ENCODE measurements around the gene SLC9A7. TPM values are rescaled to one million over a fixed set of nuclear protein-coding genes. Genes with fewer than 3 reads are reported as not detected.

The SLC9A7 gene
- total RNA-seq, 1 donor from 2014 or later = 30.6 TPM

DNA sequence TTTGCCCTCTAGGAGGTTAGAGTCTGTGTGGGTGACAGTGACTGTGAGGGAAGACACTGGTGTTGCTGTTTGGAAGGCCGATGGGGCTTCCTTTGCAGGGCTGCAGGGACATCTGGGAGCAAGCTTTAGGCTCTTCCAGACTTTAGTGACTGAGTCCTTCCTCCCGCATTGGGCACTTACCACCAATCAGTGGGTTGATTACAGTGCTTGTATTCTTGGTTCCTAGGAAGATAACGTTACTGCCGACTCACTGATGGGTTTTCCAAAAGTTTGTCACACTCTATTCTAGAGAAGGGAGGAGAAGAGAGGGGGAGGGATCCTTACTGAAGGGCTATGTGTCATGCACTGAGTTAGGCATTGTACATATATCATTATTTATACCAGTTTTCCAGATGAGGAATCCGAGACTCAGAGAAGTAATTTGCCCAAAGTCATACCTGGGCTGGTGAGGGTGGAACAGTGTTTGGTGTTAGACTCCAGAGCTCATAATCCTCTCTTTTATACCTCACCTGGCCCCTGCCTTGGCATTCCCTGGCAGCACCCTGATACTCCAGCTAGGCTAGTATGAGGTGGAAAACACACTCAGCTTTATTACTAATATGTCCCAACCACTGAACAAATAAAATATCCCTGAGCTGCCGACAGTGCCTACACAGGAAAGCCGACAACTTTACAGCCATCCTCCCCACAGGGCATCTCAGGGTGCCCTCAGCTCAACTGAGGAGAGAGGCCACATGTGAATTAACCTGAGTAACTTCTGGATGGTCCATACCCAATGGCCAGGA, 181.5 kb downstream of the SLC9A7 start:
- DNase-seq (ENCODE audit: low spot score in 2 of 2) (no peak), FAIRE-seq (no peak)

DNA sequence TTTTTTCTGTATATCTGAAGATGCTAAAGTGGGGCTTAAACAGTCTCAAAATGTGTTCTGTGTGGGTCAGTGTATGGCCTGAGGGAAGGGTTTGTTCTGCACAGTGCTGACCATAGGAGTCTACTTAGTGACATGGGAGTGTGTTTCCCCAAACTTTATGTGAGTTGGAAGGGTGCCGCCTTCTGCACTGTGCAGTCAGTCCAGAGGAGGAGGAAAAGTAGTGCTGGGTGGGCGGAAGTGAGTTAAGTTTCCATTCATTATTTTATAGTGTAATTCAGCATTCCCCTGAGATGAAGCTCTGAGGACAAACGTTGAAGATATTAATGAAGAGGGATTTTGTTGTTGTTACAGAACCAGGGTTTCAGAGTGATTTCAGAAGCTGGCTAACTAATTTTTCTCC, 182.5 kb downstream of the SLC9A7 start:
- DNase-seq (ENCODE audit: low spot score in 2 of 2) = no peak

DNA sequence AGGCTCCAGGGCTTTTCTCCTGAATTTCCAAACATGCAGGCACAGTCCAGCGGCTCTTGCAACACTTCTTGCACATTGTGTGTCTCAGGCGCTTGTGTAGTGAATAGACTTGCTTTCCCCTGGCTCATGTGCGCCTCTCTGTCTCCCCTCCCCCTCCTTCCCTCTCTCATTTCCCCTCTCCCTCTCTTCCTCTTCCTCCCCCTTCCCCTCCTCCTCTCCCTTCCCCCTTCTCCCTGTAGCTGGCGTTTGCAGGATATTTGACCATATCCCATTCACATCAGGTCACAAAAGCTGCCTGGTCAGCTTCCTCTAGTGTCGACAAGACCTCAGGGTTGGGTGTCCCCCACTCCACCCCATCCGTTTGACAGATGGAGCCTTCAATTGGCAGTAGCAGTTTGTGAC, 182.9 kb downstream of the SLC9A7 start:
- DNase-seq (ENCODE audit: low spot score in 2 of 2) = no peak
- no peak for FAIRE-seq

More for the DNA sequence above, 182.5 kb downstream of the SLC9A7 start:
- FAIRE-seq = no peak

DNA sequence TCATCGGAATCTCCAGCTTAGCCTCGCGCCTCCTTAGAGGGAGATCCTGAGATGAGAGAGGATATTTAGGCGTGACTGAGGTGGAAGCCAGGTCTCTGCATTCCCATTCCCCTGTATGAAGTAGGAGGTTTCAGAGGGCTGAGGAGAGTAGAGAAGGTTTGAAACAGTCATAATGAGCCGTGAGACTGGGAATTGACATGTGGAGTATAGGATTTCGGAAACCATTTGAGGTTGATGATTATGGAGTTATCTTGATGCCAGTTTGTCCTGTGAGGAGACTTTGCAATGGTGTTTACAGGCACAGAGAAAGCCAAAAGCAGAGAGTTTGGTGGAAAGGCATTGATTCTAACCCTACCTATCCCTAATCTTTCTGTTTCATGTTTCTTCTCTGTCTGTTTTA, 183.3 kb downstream of the SLC9A7 start:
- FAIRE-seq = no peak
- DNase-seq (ENCODE audit: low spot score in 2 of 2) = no peak

DNA sequence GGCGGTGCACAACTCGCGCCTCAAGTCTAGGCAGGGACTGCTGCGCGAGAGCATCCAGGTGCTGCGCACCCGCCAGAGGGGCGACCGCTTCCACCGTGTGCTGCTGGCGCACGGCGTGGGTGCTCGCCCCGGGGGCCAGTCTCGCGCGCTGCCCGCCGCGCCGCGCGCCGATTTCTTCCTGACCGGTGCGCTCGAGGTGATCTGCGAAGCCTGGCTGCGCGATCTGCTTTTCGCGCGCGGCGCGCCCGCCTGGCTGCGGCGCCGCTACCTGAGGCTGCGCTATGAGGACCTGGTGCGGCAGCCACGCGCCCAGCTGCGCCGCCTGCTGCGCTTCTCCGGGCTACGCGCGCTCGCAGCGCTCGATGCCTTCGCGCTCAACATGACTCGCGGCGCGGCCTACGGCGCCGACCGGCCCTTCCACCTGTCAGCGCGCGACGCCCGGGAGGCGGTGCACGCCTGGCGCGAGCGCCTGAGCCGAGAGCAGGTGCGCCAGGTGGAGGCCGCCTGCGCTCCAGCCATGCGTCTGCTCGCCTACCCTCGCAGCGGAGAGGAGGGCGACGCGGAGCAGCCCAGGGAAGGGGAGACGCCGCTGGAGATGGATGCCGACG, 184.0 kb downstream of the SLC9A7 start:
- DNase-seq (ENCODE audit: low spot score in 2 of 2) (no peak), FAIRE-seq (no peak)

DNA sequence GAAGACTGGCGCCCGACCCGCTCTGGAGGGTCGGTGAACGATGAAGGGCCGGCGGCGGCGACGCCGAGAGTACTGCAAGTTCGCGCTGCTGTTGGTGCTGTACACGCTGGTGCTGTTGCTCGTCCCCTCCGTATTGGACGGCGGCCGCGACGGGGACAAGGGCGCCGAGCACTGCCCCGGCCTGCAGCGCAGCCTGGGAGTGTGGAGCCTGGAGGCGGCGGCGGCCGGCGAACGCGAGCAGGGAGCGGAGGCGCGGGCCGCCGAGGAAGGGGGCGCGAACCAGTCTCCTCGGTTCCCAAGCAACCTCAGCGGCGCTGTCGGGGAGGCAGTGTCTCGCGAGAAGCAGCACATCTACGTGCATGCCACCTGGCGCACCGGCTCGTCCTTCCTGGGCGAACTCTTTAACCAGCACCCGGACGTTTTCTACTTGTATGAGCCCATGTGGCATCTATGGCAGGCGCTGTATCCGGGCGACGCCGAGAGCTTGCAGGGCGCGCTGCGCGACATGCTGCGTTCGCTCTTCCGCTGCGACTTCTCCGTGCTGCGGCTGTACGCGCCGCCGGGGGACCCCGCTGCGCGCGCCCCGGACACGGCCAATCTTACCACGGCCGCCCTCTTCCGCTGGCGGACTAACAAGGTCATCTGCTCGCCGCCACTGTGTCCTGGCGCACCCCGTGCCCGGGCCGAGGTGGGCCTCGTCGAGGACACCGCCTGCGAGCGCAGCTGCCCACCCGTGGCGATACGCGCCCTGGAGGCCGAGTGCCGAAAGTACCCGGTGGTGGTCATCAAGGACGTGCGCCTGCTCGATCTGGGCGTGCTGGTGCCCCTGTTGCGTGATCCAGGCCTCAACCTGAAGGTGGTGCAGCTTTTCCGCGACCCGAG, 184.8 kb downstream of the SLC9A7 start:
- FAIRE-seq (no peak), DNase-seq (ENCODE audit: low spot score in 2 of 2) (no peak)

DNA sequence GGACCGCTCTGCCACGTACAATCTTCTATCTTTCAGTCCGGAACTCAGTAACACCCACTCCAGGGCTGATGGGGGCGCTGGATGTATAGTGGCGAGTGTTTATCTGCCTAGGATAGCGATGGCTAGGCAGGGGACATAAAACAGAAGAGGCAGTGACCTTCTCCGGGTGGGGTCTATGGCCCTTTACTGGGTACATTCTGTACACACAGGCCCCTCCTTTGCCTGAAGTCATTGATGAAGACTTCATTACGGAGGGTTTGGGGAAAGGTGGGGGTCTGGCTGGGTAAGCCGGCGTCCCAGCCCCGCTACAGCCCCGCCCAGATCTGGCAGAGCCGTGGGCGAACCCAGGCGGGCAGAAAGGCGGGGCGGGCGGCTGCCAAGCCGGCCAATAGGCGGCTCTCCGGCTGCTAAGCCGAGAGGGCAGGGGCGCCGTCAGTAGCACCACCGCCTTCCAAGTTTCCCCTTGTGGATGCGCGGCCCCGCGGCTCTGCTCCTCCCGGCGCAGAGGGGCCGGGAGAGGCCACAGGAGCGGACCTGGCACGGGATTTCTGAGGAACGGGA, 185.5 kb downstream of the SLC9A7 start, which contains the start of gene CHST7:
Gene CHST7 (plus strand): TSS at position 435 of the 561 bp plus-strand sequence. CDS start 167 bp downstream, outside the sequence.
- DNase-seq (ENCODE audit: low spot score in 2 of 2) = peak; percentile 45 to 49

DNA sequence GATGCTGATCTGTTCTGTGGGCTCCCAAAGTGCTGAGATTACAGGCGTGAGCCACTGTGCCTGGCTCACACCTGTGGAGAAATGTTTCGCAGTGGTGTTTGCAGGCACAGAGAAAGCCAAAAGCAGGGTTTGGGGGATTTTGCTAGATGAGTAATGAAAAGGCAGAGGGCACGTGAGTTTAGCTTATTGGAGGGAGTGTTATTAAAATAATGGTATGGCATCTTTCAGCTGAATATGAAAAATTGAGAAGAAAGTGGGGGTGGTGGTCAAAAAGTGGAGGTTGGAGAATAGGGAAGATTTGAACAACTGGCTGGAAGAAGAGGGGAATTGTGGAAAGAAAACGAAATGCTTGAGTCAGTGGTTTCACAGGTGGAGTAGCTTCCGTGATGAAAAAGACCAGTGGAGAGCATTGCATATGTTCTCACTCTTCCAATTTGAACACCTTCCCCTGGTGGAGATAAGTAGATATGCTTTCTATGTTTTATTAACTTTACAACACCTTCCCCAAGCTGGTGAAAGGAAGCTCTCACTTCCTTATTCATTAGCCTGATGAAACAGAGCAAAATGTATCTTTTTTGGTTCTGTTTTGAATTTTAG, 186.5 kb downstream of the SLC9A7 start:
- FAIRE-seq = no peak
- no peak for DNase-seq (ENCODE audit: low spot score in 2 of 2)

More for the DNA sequence above, 185.5 kb downstream of the SLC9A7 start, which contains the start of gene CHST7:
- FAIRE-seq = no peak

DNA sequence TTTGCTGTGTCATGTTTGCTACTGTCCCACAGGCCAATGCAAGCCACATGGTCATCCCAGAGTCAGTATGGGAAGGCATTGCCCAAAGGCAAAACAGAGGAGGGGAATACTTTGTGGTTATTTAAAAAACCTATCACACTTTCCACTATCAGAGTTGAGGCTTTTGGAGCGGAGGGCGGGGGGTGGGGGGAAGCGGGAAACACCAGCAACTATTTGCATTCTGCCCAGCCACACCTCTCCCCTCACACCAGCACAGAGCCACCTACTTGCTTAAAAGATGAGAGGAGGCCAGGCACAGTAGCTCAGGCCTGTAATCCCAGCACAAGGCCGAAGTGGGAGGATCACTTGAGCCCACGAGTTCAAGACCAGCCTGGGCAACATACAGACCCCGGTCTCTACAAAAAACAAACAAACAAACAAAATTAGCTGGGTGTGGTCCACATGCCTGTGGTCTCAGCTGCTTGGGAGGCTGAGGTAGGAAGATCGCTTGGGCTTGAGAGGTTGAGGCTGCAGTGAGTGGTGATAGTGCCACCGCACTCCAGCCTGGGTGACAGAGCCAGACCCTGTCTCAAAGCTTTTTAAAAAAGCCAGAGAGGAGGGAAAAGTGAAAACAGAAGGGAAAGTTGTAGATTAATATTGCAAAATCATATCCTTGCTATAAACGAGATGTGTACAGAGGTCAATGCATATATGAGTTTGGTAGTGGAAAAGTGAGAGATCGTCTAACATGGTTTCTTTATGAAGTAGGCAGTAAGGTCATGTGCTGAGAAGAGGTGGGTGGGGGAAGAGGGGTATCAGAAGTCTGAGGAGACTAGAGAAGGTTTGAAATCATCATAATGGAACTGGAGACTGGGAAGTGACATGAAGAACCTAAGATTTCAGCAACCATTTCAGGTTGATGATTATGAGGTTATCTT, 187.2 kb downstream of the SLC9A7 start:
- DNase-seq (ENCODE audit: low spot score in 2 of 2) (no peak), FAIRE-seq (no peak)

DNA sequence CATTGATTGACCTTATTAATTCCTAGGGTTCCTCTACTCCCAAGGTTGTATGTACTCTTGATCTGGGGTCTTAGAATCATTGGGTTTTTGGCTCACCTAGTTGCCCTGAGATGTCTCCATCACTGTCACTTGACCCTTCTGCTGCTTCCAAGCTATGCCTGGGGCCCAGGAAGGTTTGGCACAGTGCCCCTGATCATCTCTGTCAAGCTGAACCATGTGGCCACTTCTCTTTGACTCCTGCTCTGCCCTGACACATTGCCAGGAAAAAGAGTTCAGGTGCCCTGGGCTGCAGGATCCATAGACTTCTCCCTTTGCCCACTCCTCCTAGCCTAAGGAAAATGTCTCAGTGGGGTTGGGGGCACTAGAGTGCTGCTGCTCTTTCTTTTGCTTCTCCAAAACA, 189.3 kb downstream of the SLC9A7 start:
- FAIRE-seq = no peak

DNA sequence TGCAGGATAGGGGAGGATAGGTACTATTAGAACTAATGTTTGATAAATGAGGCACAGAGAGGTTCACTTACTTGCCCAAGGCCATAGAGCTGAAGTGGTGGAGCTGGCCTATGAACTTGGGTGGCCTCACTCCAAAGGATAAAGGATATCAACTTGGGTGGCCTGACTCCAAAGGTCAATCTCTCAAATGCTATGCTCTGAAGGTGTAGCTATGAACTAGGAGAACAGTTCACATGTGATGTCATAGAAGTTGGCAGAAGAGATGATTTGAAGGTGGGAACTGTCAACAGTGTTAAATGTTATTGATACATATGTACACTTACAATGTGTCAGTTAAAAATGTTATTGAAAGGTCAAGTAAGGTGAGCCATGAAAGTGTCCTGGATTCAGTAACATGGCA, 191.5 kb downstream of the SLC9A7 start:
- no peak for FAIRE-seq
- no peak for DNase-seq (ENCODE audit: low spot score in 2 of 2)

More for the DNA sequence above, 189.3 kb downstream of the SLC9A7 start:
- DNase-seq (ENCODE audit: low spot score in 2 of 2) = no peak

DNA sequence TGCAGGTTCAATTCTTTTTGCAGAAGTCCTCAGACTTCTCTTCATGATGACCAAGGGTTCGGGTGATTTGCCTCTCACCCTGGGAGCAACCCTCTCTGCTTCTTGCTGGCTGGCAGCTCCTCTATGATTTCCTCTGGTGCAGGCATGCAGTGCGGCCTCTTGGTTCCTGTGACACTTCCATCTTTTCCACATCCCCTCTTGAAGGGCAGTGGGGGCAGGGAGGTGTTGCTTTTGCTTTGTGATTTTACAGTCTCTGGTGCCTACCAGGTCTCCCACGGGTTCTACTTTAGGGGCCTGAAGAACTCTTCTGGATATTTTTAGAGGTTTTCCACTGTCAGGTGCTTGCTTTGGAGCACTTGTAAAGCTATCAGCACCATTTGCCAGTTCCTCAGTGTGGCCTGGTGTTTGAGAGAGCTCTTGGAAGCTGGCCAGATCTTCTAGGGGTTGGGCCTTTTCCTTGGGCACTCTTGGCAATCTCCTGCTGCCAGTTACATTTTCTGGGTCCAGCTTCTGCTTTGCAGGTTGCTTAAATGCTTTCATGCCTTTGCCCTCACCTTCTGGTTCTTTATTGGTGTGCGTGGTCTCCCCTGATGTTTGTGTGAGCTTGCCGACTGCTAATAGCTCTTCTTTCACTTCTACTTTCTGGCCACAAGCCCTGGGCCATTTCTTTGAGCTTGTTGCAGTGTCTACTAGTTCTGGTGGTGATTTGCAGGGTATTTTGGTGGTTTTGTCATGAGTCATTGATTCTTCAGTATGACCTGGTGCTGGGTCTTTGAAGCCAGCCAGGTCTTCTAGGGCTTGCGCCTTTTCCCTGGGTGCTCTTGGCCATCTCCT, 196.9 kb downstream of the SLC9A7 start:
- FAIRE-seq (no peak), DNase-seq (ENCODE audit: low spot score in 2 of 2) (no peak)

DNA sequence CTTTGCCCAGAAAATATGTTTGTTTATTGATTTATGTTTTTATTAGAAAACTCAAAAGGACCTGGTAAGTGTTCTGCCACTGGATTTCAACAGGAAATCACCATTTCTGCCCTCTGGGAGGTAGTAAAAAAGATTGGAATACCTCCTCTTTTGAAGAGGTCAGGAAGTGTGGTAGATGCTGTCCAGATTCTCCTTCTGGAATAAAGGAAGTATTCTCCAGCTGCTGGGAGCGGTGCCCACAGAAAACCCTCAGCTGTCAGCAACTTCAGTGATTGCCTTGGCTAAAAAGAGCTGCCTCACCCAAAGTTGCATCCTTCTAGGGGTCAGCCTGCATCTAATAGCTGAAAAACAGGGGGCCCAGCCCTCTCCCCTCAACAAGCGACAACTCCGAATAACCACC, 199.9 kb downstream of the SLC9A7 start:
- FAIRE-seq (no peak), DNase-seq (ENCODE audit: low spot score in 2 of 2) (no peak)

DNA sequence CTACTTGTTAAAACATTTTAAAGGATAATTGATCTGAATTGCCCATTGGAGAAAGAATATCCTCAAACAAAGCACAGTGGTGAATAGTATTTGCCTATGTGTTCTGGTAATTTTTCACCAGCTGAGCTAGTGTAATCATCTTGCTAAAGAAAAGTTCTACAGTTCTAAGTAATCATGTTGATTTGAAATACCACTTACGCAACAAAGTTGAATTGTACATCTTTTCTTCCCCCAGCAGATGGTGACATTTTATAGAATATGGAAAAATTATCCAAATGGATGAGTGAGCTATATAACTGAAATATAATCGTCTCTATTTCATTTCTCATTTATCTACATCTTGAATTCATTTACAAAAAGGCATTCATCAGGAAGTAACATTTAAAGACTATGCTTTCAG, 204.0 kb downstream of the SLC9A7 start:
- DNase-seq (ENCODE audit: low spot score in 2 of 2) (no peak), FAIRE-seq (peak; percentile 36)

DNA sequence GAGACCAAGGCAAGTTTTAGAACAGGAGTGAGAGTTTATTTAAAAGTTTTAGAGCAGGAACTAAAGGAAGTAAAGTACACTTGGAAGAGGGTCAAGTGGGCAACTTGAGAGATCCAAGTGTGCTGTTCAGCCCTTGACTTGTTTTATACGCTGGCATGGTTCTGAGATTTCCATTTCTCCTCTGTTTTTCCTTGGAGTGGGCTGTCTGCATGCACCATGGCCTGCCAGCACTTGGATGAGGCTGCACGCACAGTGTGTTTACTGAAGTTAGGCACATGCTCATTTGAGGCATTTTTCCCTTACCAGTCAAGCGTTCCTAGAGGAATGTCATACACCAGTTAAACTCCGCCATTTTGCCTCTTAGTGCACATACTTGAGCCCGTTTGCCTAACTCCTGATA, 205.0 kb downstream of the SLC9A7 start:
- FAIRE-seq (no peak), DNase-seq (ENCODE audit: low spot score in 2 of 2) (no peak)

DNA sequence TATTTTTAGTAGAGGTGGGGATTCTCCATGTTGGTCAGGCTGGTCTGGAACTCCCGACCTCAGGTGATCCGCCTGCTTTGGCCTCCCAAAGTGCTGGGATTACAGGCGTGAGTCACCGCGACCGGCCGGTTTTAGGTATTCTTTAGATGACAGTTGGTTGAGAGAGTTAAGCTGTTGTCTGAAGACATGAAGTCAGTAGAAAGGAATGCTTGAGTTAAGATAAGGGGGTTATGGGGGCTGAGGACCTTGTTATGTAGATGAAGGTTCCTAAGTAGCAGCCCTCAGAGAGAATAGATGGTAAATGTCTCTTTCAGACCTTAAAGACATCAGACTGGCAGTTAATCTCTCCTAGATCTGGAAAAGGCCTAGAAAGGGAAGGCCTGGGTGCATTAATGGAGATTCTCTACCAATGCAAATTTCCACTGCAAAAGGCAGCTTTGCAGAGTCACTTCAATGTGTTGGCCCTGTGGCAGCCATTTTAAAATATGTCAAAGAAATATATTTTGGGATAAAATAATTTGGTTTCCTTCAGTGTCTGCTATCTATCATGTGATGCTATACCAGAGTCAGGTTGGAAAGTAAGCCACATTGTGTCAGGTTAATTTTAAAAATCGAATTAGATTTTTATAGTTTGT, 207.3 kb downstream of the SLC9A7 start:
- FAIRE-seq (no peak), DNase-seq (ENCODE audit: low spot score in 2 of 2) (no peak)

DNA sequence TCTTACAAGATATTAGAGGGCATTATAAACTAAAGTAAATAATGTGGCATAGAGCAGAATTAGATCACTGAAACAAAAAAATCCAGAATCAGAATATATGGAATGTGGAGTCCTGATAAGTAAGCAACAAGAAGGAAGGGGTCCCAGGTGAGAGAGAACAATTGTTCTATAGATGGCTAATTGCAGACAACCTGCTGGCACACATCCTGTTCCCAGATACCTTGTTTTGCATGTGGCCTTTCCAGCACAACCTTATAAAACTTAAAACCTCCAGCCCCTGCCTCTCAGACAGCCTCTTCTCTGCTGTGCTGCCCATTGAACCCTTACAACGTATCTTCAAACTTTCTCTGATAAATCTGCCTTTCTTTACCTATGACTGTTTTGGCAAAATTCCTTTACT, 209.0 kb downstream of the SLC9A7 start:
- no peak for FAIRE-seq
- DNase-seq (ENCODE audit: low spot score in 2 of 2) = no peak
